ENCODE measurements around the gene HOPX.

- no peak for TF ChIP-seq POLR2A (IDR thresholded peaks at IDR 0.05)
- TF ChIP-seq CTCF (IDR thresholded peaks at IDR 0.05) = no peak
- no peak for TF ChIP-seq EP300 (IDR thresholded peaks at IDR 0.05)
Measured at GRCh38 chr4:56627985-56628384, 53.1 kb downstream of the HOPX start.

All from suprapubic skin (tissue), 3 donors.